CD4-positive, alpha-beta T cell treated with Interleukin-15 for 1 hour (primary cell): ENCODE results near the gene IL1RAP.

Experiments used
- DNase-seq: peaks from one replicate; pipeline ENCODE4 v3.0.0-alpha.2; 2020

The IL1RAP gene

DNA sequence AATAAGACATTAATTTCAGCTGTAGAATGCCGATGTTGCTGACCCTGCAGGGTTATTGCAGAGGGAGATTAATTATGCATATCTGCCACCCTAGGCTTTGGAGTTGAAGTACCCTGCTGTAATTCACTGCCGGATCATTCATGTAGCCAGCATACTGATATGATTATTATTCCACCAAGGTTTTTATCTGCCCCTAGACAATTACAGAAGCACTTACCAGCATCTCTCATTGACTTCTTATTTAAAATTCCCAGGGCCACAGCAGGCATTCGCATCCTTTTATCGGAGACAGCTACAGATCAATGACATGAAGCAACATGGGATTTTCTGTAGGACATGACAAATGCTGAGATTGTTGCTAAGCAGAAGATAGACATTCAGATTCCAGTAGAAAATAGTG is 31.3 kb downstream of the IL1RAP start:
- no peak for DNase-seq

DNA sequence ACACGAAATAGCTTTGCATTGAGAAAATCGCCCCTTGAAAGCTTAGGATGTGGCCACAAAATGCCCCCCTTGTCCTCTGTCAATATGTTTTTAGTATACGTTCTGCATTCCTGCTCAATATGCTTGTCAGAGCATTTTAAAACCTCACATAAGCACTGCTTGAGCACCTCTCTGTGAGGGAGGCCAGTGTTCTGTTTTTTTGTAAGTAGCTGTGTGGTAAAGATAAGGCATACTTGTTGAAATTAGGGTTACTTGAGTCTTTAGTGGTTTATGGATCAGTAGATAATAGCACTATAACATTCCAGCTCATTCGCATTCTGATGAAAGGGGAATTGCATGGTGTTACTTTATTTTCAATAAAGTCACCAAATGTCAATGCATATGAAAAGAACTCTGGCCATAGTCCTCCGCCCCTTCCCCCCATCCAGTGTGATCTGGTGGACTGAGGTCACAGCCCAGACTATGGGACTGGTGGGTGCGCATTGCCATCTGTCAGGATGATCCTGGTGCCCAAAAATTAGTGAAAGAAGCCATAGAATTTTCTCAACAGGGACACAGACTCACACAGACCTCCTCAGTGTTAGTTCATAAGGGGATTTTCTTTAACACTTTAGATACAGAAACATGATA is 33.1 kb downstream of the IL1RAP start:
- no peak for DNase-seq

DNA sequence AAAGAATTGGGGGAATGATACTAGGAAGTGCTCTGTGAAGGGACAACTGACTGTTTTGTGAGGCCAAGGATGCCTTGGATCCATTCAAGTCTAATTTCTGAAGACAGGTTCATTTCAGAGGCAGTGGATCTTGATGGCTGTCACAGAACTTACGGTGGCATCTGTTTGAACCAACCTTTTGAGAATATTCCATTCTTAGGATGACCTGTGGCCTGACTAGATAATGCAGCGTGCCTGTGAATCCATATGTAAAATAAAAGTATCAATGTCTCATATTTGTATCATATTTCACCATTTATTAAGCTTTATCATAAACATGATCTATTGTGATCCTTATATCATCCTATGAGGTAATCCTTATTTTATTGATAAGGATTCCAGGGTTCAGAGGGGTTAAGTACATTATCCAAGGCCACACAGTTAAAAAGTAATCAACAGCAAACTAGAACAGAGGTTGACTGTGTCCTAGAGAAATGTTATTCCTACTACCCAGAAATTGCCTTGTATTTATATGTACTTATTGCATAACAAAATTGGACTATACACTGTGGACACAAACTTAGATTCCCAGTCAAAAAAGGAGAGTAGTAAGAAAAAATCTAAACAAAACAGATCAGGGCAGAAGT is 34.3 kb downstream of the IL1RAP start:
- no peak for DNase-seq

DNA sequence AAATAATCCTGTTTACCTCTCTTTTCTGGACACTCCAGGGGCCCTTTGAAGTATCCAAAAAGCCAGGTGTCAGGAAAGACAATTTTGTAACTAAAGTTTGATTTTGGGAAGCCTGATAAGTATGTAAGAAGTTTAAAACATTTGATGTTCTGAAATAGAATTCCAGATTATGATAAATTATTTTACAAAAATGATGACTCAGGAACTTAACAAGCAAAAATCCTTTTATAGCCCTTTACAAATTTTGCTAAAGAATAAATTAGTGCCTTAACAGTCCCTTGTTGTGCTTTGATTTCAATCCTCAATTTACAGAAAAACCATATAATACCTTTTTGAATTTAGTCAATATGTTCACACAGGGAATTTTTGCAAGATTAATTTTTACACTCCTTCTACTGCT is 38.1 kb downstream of the IL1RAP start:
- DNase-seq = no peak

DNA sequence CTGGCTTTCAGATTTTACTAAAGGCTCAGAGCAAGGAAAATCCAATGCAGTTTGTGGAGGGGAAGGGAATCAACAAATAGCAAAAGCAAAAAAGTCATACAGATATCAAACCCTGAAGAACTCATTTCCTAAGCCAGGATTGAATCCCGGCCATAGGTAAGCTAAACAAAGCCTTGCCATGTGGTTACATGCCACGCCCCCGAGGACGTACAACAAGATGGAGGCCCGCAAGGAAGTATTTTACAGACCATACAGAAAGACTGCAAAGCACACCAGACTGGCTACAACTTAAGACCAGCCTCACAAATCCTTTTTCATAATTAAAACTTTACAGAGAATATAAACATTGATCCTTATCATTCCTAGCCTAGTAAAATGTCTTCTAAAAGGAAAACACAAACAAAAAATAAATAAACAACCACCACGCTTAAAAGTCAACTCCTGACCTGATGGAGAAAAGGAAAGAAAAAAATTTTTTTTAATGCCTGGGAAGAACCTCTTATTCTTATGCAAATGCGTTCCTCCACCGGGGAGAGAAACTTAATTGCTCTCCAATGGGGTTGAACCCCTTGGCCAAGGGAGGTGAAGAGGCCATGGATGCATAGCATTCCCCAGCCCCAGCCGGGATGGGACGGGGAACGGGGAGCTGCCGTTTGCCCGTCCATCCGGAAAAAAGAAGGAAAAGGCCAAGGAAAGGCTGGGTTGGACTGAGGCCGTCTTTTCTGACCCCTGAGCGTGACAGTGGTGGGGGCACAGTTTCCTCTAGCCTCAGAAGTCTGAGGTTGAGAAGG is 39.3 kb downstream of the IL1RAP start:
- no peak for DNase-seq

DNA sequence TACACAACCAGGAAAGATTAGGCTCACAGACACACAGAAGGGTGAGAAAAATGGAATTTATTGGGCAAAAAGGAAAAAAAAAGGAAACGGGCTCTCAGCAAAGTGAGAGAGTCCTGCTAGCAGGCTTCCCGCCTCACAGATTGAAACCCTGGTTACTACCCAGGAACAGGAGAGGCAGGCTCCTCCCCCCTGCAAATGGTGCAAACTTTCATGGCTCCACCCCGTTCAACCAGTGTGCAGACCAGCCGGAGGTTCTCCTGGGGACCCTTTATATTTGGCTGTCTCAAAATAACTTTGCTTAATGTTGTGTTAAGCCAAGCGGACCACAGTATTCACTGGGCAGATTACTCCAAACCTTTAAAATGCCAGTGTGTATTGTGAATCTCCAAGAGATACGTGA is 40.3 kb downstream of the IL1RAP start:
- no peak for DNase-seq

DNA sequence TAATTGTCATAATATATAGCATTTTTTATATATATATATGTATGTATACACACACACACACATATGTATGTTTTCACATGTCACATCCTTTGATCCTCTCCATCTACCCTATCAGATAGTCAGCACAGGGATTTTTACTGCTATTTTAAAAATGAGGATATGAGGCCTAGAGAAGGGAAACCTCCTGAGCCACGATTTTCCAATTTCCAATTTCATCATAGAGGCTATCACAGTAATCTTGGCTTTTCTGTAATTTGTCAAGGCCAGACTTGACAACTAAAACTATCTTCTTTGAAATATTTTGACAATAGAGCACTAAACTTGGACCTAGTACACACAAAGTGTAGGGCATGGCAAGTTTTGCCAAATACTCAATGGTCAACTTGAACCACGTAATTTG is 42.5 kb downstream of the IL1RAP start:
- no peak for DNase-seq

DNA sequence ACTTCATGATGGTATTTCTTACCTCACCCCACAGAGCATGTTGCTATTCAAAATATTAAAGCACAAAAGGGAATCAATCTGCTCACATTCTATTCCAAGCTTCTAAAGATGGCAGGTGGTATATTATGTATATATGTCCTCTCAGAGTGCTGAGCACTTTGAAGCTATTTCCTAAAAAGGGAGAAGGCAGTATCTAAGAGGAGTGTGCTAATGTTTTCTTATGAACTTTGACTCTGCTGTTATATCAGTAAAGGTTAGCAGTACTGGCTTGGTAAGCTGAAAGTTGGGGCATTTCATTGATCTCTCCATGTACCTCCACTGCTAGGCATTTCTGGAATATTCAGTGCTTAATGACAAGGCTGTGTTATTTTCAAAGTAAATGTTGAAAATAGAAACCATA is 43.4 kb downstream of the IL1RAP start:
- DNase-seq = no peak

DNA sequence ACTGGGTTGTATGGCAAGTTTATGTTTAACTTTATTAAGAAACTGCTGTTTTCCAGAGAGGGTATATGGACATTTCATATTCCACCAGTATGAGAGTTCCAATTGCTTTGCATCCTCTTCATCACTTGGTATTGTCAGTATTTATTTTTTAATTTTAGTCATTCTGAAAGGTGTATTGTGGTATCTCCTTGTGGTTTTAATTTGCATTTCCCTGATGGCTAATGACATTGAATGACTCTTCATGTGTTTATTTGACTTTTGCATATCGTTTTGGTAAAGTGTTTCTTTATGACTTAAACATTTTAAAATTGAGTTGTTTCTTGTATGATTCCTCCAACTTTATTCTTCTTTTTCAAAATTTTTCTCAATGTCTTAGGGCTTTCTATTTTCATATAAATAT is 44.4 kb downstream of the IL1RAP start:
- no peak for DNase-seq

DNA sequence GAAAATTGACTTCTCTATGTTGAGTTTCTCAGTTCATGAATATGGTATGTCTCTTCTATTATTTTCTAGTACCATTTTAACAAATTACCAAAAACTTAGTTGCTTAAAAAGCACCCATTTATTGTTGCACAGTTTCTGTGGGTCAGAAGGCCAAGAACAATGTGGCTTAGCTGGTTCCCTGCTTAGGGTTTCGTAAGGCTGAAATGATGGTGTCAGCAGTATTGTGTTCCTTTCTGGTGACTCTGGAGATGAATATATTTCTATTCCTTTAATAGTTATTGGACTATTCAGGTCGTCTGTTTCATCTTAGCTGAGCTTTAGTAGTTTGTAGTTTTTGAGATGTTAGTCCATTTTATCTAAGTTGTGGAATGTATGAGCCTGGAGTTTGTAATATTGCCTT is 44.9 kb downstream of the IL1RAP start:
- DNase-seq = no peak

DNA sequence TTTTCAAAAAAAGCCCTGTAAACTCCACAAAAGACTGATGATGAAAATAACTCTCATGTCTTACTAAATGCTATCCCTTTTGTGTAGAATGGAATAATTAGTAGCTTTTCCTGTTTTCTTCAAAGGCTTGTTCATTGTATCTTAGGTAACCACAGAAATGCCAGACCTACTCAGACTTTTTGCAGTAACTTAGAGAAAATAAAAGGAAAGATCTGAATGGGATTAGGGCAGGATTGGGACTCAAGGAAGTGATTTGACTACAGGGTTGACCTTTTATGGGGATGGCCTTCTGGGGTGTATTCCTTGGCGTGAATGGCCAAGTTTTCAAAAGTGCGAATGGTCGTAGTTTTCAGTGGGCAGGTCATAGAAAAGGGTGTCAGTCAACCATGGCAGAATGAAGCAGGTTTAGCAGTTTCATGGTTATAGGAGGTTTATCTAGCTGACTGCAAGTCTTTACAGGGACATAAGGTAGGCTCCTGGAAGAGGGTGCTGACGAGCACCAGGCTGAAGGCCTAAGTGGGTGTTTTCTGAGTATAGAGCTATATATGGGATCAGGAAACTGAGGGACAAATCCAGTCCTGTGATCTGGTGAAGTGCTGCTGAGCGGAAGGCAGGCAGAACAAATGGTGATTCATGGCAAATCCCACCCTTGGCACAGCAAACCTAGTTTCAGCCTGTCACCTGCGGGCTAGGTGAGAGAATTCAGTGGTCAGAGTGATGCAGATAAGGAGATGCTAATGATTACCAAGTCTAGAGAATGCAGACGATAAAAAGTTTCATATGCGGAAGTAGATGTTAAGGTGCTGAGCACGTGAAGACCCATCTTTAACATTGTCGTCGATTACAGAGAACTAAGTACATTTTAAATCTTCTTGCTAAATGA is 46.4 kb downstream of the IL1RAP start:
- DNase-seq = no peak

DNA sequence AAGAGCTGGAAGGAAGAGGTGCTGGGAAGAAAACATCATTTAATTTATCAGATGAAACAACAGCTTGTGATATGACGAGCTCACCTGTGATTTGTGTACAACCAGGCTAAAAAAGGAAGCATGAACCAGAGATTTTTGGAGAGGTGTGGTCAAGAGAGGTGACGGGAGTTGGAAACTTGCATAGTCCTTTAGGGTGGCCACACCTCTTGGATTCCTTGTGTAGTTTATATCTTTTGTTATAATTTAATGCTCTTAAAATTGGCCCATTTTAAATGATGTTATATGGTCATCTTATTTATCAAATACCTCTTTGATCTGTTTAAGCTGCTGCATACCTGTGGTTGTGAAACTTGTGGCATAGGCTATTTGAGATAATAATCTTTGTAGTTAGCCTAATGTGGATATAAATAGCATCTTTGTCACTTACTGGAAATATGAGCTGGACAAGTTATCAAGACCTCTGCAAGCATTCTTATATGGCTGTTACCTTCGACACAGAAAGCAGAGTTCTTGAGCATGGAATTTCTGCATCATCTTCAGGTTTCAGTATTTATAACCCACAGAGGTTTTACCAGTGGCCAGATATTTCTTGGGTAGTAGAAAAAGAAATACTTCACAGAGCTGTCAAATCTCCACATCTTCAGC is 49.1 kb downstream of the IL1RAP start:
- DNase-seq = no peak

DNA sequence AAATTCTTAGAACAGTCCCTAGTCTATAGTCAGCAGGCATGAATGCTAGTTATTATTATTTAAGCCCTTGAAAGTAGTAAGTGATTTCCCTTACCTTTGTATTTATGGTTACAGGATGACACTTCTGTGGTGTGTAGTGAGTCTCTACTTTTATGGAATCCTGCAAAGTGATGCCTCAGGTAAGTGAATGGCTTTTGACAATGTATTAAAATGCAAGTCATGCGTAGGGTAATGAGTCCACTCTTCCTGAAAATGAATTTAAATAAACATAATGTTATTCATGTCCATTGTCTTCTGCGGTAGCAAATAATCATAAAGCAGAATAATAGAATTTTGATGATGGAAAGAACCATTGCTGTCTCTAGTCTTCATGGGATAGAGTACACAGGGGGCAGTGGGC is 50.3 kb downstream of the IL1RAP start:
- no peak for DNase-seq

DNA sequence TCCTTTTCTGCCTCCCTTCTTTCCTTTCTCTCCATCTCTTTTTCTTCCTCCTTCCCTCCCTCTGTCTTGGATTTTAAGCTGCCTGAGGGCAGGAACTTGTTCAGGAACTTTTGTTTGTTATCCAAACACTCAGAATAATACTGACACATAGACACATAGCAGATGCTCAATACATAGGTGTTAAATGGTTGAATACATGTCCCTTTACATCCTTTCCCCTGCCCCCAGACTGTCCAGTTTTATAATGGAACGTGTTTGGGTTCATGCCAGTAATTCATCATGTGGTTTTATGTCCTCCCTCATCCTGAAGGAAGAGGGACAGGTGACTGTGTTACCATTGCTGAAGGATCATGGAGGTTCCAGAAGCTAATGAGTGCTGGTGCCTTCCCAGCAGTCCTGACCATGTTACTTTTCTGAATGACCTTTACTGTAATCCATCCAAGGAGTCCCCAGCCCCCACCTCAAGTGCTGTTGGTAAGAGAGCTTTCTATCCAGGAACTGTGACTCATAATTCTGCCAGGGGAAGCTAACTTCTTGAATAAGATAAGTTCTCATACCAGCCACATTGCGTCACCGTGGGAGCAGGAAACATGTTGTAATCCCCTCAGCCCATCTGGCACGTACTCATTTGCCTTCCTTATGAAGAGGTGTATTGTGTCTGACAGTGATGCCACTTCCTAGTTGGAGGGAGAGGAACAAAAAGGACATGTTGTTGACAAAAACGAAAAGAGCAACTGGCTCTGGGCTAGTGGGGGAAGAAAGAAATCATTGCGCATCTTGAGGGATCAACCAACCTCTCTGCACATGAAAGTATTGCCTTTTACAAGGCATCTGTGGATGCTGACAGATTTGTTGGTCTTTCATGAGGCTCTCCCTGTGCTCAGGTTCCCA is 52.4 kb downstream of the IL1RAP start:
- peak; percentile 83 for DNase-seq

DNA sequence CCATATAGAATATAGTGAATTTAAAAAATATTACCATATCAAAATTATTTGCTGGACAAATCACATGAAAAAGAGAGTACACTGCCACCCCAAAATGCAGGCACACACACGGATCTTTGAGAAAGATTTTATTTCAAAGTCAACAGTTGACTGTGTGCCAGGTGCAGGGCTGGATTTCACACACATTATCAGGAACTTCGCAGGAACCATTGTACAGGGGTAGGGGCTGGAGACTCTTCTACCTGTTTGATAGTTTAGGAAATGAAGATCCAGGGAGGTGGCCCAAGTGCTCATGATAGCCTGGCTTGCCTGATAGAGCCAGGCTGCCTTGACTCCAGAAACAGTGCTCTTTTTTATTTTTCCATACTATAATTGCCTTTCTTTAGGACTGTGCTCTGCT is 54.2 kb downstream of the IL1RAP start:
- DNase-seq = no peak

DNA sequence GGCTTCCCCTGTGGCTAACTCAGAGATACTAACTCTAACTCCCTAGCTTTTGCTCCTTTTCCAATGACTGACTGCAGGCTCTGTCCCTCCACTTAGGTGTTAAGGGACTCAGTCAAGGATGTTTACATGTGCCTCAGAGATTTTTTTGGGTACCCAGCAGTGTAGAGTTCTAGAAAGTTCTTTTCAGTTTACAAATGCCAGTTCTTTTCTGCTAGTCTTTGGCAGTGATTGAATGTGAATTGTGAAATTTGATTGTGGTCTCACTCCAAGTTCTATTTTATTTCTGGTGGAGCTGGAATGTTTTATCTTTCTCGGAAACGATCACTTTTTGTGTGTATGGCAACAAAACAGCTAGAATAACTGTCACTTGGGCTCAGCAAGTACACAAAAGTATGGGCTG is 60.6 kb downstream of the IL1RAP start:
- DNase-seq = no peak

DNA sequence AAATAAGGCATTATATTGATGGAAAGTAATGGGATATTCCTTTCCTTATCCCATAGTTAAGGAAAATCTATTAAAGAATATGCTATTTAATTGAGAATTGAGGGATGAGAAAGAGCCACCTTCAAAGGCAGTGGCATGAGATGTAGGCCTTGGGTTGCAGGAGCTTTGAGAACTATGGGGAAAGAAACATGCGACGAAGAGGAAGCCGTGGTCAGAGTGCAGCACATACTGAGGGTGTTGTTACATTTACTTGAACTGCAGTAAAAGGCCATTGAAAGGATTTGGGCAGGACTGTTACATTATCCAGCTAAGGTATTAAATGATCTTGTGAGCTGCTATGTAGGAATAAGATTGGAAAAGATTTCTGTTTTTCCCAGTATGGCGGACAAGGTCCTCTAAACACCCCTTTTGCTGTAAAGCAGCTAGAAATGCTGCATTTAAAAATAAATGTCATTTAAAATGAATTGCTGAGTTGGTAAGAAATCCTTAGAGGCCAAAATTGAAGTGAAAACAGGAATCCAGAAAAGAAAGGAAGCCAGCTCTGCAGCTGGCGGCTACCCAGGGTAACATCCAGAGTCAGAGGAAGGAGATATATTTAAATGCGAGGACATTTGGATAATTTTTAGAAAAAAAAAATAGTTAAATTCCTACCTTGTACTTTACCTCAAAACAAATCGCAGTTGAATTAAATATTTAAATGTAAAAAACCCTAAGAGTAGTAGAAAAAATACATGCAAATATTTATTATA is 61.7 kb downstream of the IL1RAP start:
- DNase-seq = no peak

DNA sequence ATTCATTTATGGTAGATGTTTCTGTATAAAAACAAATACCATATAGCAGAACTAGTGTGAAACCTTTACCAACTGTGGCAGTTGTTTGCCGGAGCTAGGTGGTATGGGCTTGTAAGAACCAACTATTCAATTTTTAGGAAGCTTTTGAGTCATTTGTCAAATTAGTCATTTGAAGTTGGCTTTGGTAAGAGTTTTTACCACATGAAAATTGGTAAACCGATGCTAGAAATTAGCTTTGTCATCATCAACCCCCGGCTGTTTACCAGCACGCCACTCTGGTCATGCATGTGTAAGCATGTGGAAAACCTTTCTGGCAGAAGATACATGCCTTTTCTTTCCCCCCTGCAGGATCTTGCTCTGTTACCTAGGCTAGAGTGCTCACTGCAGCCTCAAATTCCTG is 63.3 kb downstream of the IL1RAP start:
- no peak for DNase-seq

DNA sequence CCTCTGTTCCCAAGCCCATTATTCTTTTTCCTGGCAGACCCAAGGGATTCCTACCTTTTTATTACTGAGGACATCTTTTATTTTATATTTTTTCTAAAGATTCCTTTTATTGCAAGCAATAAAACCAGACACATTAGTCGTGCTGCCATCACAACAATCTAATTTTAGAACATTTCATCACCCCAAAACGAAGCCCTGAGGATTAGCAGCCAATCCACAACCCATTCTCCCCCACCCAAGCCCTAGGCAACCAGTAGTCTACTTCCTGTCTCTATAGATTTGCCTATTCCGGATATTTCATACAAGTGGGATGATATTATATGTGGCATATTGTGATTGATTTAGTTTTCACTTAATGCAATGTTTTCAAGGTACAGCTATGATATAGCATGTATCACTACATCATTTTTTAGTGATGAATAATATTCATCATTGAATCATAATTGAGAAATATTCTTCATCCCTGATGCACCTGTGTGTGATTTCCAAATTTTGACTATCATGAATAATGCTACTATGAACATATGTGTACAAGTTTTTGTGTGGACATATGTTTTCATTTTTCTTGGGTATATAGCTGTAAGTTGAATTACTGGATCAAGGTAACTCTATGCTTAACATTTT is 65.7 kb downstream of the IL1RAP start:
- DNase-seq = no peak

DNA sequence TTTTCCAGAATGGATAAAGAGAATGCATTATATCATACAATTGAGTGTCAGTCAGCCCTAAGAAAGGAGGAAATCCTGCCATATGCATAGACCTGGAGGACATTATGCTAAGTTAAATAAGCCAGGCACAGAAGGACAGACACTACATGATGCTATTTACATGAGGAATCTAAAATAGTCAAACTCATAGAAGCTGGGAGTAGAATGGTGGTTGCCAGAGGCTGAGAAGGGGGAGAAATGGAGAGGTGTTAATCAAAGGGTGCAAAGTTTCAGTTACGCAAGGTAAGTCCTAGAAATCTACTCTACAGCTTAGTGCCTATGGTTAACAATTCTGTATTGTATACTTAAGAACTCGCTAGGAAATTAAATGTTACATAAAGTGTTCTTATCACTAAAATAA is 66.5 kb downstream of the IL1RAP start:
- DNase-seq = no peak
